ENCODE measurements around the gene MYOCOS.
A peak's percentile ranks its signal among the peaks of the same experiment; 100 is the strongest.
"Not testable (repeated sequence)": the region's sequence is repeated elsewhere in the genome, so short reads cannot be mapped to it uniquely, and the experiment has no call there.

MYOCOS gene

DNA sequence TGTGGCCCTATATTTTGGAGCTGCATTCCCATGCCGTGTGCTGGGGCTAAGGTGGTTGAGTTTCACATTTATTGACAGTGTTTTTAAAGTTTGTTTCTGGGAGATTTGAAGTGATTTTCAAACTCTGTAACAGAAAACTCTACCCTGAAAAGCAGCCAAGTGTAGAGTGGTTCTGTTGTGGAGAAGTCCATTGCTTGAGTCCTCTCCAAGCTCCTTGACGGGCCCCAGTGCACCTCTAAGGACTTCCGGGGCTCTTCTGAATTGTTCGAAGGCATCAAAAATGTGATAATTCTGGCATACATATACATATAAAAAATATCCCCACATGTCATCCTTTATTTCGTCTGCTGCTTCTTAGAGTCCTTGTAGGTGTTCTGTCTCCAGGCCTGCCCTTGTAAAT lies 5.0 kb downstream of the MYOCOS start:
- no peak for DNase-seq

DNA sequence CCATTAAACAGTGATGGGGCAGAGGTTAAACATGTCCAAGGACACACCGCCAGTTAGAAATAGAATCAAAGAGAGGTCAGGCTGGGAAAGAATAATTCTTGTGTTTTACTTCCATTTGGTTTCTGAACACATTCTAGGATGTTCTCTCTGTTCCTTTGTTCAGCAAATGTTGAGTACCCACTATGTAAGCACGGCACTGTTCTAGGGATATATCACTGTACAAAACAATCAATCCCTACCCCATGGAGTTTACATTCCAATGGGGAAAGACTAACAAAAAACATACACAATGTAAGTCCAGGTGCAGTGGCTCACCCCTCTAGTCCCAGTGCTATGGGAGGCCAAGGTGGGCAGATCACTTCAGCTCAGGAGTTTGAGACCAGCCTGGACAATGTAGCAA lies 6.2 kb downstream of the MYOCOS start:
- no peak for DNase-seq

GRCh38 chr1:171635661-171636060 lies 13.6 kb downstream of the MYOCOS start:
- no peak for DNase-seq

GRCh38 chr1:171636141-171636540 lies 14.1 kb downstream of the MYOCOS start:
- no peak for DNase-seq

DNA sequence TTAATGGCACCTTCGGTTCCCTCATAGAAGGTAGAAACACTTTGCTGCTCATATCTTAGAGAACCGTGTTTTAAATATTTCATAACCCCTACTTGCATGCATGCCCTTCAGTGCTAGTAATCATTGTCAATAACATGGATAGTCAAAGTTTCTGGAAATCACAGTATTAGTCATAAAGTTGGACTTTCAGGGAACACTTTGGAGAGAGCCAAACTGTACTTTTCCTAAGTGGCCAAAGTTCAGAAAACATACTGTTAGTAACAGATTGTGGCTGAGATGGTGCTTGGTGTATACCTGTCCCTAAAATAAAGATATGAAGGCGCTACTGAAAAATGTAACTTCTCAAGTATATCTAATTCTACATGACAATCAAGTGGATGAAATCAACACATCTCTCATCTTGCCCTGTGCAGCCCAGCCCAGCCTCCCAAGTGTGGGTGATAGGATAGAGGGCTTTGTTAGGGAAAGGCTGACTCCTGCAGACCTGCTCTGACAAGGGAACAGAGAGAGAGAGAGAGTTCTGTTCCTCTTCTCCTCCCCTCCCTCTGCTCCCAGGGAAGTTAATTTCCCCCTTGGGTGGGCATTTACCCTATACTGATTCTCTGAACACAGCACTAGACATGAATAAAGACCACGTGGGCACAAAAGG lies 16.0 kb downstream of the MYOCOS start:
- no peak for DNase-seq

- no peak for DNase-seq
These were observed 18.2 kb downstream of the MYOCOS start for GRCh38 chr1:171640225-171640624.

DNA sequence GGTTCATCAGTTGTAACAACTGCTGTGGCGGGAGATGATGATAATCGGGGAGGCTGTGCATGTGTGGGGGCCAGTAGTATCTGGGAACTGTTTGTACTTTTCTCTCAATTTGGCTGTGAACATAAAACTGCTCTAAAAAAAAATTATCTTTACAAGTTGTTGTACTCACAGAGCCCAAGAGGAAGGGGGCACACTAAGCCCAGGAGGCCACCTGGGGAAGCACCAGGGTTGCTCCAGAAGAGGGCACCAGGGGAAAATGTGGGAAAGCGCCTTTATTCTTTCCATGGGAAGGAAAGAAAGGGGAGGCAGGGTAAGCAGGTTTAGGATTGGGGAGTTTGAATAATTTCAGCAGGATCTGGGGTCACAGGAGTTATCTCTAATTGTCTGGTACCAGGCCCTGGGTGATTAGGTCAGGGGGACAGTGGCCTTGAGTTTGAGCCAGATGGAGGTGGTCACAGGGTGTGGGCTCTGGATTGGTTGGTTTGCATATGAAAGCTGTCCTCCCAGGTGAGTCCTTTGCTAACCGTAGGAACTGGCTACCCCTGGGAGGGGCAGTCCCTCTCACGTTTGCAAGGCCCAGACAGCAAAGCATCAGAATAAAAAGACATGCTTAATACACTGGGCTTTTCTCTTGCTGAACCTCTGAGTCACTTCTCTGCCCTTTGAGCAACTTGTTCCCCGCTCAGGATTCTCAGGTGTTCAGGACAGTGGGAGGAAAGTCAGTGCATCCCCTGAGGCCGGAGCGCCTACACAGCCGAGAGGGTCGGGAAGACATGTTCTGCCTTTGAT lies 19.2 kb downstream of the MYOCOS start:
- DNase-seq: no peak

DNA sequence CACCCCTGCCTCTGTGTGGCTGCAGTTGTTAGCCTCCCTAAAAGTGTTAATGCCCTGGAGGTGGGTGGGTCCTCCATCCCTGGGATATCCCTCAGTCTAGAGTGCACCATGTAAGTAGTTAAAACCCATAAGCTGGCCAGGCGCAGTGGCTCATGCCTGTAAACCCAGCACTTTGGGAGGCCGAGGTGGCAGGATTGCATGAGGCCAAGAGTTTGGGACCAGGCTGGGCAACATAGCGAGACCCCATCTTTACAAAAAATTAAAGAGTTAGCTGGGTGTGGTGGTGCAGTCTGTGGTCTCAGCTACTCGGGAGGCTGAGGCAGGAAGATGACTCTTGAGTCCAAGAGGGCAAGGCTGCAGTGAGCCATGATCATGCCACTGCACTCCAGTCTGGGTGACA lies 20.2 kb downstream of the MYOCOS start:
- no peak for DNase-seq

GRCh38 chr1:171643156-171643555 lies 21.1 kb downstream of the MYOCOS start:
- DNase-seq: no peak

DNA sequence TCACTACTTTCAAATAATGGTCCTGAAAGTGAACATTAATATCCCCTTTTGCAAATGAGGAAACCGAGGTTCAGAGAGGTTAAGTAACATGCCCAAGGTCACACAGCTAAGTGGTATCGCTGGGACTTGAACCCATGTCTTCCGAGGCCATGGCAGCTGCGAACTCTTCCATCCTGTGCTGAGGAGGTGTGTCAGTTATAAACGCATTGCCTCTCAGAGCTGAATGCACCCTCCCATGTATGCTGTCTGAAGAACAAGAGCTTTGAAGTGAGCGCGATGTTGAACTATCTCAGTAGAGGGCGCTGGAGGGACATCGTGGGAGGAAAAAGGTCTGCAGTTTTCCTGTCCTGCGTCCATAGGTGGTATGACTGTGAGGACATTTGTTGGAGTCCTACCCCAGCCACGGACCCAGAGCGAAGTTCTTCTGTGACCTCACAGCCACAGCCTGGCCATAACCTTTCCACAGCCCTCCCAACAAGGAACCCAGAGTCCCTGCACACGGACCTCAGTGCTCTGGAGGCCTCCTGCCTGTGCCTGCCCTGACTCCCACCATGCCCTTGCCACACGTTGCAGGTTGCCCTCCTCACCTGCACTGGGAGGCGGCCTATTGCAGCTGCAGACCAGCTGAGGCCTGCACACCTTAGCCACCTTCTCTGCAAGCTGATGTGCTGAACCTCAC lies 22.9 kb downstream of the MYOCOS start:
- DNase-seq: peak; percentile 55

DNA sequence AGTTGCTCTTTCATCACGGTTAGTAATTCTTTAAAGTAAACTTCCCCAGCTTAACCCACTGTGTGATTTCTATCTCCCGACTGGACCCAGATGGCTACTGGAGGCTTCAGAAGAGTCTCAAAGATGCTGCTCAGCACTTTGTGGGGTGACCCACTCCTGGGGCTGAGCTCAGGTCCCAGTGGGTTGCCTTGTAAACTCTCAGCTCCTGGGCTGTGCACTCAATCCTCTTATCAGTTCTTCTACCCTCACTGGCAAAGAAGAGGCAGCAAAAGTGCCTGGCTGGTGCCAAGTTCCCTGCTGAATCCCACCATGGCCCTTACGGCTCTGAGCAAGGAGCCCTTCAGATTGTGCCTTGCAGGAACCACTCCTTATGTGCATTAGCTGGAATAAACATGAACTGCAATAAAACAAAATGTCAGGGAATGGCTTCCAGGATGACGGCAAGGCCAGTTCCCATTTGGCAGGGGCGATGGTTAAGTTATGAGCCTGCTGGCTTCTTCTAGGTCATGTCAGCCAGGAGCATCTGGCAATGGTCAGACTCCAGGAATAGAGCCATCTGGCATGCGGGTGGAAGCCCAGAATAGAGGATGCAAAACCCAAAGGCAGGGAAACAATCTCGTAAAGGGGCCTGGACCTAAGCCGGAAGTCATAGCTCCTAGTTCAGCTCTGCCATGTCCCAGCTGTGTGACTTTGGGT lies 23.7 kb downstream of the MYOCOS start:
- DNase-seq: no peak

DNA sequence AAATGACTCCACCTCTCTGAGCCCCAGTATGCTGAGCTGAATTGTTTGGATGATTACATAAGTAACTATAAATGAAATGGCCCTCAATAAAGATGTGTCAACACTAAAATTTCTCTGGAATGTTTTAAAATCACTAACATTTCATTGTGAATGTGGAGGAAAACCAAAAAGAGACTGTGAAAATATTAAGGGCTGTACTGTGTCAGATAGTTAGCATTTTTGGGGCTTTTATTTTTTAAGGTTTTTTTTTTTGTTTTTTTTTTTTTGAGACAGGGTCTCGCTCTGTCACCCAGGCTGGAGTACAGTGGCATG lies 24.2 kb downstream of the MYOCOS start:
- DNase-seq: no peak

DNA sequence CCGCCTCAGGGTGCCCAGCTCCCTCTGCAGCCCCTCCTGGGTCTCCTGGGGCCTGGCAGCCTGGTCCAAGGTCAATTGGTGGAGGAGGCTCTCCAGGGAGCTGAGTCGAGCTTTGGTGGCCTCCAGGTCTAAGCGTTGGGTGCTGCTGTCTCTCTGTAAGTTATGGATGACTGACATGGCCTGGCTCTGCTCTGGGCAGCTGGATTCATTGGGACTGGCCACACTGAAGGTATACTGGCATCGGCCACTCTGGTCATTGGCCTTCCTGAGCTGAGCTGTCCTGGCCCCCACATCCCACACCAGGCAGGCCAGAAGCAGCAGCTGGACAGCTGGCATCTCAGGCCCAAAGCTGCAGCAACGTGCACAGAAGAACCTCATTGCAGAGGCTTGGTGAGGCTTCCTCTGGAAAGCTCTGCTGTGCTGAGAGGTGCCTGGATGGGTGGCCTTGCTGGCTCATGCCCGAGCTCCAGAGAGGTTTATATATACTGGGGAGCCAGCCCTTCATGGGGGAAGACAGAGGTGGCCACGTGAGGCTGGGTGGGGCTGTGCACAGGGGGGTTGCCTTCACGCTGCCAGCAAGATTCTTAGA lies 30.3 kb downstream of the MYOCOS start, which contains the start of gene MYOC:
Gene MYOC (minus strand): TSS at position 455 of the 589 bp plus-strand sequence. CDS start 77 bp downstream, at position 378.
- no peak for DNase-seq

GRCh38 chr1:171653796-171654195 lies 31.8 kb downstream of the MYOCOS start:
- no peak for DNase-seq

DNA sequence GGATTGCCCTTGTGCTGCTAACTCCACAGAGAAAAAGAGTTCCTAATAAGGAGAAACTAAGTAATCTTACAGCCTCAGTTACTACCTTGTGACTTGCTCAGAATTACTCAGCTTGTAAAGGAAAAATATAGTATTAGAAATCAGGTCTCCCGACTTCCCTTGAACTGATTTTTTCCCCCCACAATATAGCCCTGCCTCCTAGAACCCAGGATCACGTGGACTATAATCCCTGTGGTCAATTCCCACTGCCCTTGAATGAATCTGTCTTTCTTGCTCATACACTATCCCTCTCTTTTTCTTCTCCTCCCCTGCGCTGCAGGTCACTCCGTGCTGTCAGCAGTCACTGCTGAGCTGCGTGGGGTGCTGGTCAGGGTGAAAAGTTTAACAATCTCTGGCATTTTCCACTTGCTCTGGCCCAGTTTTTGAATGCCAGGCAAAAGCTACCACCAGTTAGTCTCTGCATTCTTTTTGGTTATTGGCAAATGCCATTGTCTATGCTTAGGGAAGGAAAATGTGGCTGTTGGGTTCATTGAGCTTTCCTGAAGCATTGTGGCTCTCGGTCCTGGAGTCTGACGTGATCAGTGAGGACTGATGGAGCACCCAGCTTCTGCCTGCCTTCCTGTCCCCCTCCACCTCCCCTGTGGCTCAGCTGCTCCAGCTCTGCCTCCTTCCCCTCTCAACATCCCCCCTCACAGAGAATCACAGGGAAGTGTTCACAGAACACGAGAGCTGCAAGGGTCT lies 32.3 kb downstream of the MYOCOS start:
- no peak for DNase-seq

- DNase-seq: peak; percentile 73
These were observed 33.1 kb downstream of the MYOCOS start for GRCh38 chr1:171654942-171655745.

DNA sequence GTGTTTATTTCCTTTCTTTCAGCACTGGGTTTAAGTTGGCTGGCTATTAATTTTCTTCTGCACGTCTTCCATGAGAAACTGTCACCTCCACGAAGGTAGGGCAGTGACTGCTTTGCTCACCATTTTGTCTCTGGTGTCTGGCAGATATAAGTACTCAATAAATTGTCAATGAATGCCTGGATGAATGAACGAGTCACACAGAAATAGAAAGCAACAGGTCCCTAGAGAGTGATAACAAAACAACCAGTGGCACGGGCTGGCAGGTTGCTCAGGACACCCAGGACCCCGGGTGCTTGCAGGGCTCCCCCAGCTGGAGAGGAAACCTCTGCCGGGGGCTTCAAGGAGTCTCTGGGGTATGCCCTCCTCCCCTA lies 33.7 kb downstream of the MYOCOS start:
- no peak for DNase-seq

DNA sequence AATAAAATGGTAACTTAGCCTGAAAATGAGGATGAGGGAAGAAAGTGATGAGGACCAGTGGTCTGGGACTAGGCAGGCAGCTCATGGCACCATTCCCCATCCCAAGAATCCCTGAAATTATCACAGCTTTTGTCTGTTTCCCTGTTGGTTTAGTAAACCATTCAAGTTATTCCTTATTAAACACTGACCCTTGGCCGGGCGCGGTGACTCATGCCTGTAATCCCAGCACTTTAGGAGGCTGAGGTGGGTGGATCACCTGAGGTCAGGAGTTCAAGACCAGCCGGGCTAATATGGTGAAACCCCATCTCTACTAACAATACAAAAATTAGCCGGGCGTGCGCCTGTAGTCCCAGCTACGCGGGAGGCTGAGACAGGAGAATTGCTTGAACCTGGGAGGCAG lies 34.2 kb downstream of the MYOCOS start:
- not testable (repeated sequence) for DNase-seq

DNA sequence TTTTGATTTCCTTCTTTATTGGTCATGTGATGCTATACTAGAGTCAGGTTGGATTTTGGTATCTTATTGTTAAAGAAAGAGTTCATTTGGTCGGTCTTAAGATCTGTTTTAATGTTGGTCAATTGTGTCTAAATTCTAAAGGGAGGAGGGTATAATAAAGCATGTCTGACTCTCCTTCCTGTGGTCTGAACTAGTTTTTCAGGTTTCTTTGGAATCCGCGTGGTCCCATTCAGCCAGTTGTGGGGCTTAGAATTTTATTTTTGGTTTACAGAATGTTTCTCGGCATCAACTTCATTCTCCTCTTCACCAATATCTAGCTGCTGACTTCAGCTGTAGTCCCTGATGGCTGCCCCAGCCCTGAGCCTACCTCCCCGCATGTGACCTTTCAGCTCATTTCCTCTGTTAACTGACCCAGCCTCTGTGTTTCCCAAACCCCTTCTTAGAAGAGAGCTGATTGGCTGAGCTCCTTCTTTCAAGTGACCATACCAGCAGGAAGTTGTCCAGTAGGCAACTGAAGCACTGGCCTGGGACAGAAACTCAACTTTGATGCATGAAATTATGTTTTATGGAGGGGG lies 39.1 kb downstream of the MYOCOS start:
- no peak for DNase-seq

DNA sequence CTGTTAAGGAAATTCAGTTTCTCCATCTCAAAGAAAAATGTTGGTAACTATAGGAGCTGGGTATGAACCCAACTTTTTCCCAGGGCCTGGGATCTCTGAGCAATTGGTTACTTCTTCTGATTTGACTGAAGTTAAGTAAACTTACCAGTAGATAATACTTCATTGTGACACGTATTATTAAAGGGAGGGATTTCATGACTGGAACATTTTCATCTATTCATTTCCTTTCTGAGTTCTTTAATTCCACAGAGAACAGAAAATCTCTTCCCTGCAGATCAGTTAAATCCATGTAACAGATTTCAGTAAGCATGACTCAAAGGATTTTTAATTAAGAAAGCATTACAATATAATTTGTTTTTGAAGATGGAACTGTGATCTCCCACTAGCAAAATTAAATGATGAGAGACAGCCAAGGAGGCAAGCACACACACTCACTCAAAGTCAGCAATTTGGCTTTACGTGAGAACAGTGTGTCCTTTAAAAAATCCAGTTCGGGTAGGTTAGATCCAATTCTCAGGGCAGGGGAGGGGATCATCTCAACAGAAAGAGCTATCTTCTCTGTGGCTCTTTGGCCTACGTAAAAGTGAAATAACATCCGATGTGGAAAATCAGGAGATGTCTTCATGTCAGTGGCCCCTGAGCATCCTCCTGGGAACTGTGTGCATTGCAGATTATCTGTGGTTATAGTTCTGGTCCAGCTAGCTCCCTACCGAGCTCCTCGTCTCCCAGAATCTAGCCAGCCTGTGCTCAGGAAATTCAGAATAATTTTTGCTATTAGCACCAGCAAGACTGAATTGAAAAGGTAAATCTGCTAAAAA lies 41.2 kb downstream of the MYOCOS start:
- no peak for DNase-seq
